GM12892 (cell line): ENCODE measurements around the gene ATP5PO. TPM values are rescaled to one million over a fixed set of nuclear protein-coding genes. Genes with fewer than 3 reads are reported as not detected.

Source experiments
- DNase-seq: peaks from one replicate; pipeline ENCODE4 v3.0.0; 2011; ENCODE audit not compliant: insufficient read length
- FAIRE-seq: peaks from 2 replicates; lab custom pipeline; 2011; peaks lifted over from hg19 to GRCh38; lab: Jason Lieb, UNC
- POLR2A ChIP-seq: IDR thresholded peaks from 2 replicates; pipeline ENCODE4 v1.6.1; 2011; ENCODE audit warnings: low read depth, low read length, control low read depth
- POLR2AphosphoS5 ChIP-seq: IDR thresholded peaks from 2 replicates; pipeline ENCODE4 v1.6.1; 2011; ENCODE audit warnings: low read depth, low read length, control low read depth
- TAF1 ChIP-seq: IDR thresholded peaks from 2 replicates; pipeline ENCODE4 v1.6.1; 2011; ENCODE audit warnings: low read depth, mild to moderate bottlenecking, control low read depth, low read length, borderline replicate concordance
- polyA plus RNA-seq: library from polyadenylated mRNA; unstranded; fragments of >200 nt; gene quantifications from one replicate; pipeline ENCODE4 v1.2.1, GENCODE V29; 2012; ENCODE audit warnings: missing spikeins, inconsistent platforms; ENCODE audit not compliant: missing spikeins

ATP5PO gene
- 388 TPM for polyA plus RNA-seq

GRCh38 chr21:33915368-33916199, at the start of gene ATP5PO:
Gene ATP5PO (minus strand): TSS chr21:33915804. CDS start chr21:33915763, 41 bp downstream.
- peak; percentile 93 for TF ChIP-seq POLR2AphosphoS5
- peak; percentile 97 for TF ChIP-seq POLR2A
- TF ChIP-seq TAF1 = peak; percentile 91
- DNase-seq (peak; percentile 81), FAIRE-seq (peak; percentile 97)

GRCh38 chr21:33964706-33965325, 49.2 kb upstream of the ATP5PO start:
- no peak for DNase-seq
- no peak for TF ChIP-seq POLR2AphosphoS5
- TF ChIP-seq TAF1 = no peak
- TF ChIP-seq POLR2A = no peak
- FAIRE-seq = no peak

DNA sequence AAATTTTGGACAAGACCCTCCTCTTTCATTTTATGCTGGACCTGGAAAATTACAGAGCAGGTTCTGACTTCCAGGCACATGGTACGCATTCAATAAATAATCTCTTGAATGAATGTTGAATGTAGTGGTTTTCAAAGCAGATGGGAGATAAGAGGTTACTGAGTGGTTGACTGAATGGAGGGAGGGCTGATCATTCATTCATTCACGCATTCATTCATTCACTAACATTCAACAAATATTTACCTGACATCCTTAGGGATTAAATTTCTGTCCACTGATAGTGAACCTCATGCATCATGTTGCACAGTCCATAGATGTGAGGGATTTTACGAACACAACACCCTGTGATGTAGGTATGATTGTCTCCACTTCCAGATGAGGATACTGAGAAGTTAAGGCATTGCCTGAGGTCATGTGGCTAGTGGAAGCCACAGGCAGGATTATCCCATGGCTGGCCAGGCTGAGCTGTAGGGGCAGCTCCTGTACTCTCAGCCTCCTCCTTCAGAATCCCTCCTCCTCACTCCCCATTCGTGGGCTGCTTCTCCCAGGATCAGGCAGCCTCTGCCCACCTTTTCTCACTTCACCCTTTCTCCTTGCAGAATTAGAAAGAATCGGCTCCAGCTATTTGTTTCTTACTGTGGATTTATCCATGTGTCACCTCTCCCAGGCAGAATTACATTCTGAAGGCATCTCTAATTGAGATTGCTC, 48.4 kb upstream of the ATP5PO start:
- DNase-seq (no peak), FAIRE-seq (no peak)
- no peak for TF ChIP-seq POLR2AphosphoS5
- TF ChIP-seq POLR2A = no peak
- TF ChIP-seq TAF1 = no peak

DNA sequence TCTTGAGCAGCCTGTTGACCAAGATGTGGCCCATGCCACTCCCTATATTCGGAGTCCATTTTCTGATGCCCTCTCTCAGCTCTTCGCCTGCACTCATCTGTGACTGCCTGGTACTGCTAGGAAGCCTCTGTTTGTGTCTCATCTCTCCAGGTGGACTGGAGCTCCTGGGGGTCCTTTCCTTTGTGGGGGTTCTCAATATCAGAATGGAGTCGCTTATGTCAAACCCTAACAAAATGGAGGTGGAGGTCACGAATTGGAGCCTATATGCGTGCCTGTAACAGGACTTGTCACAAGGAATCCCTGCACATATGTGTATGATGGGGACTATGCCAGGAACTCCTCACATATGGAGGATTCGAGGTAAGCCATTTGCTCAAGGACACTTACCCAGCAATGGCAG, 46.7 kb upstream of the ATP5PO start:
- DNase-seq (no peak), FAIRE-seq (no peak)
- TF ChIP-seq POLR2AphosphoS5 = no peak
- no peak for TF ChIP-seq TAF1
- TF ChIP-seq POLR2A = no peak

- FAIRE-seq (no peak), DNase-seq (no peak)
- TF ChIP-seq POLR2A (no peak), POLR2AphosphoS5 (no peak), TAF1 (no peak)
These were observed 45.5 kb upstream of the ATP5PO start for GRCh38 chr21:33961061-33961460.

- no peak for TF ChIP-seq POLR2AphosphoS5
- no peak for TF ChIP-seq POLR2A
- TF ChIP-seq TAF1 = no peak
- FAIRE-seq (no peak), DNase-seq (no peak)
These were observed 44.1 kb upstream of the ATP5PO start for GRCh38 chr21:33959680-33960079.

DNA sequence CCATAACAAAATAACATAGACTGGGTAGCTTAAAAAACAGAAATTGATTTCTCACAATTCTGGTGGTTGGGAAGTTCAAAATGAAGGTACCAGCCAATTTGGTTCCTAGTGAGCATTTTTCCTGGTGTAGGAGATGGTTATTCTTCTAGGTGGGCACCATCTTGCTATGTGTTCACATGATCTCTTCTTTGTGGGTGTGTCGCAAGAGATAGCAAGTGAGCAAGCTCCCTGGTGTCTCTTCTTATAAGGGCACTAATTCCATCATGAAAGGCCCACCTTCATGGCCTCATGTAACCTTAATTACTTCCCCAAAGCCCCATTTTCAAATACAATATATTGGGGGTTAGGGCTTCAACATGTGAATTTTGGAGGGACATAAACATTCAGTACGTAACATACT, 38.8 kb upstream of the ATP5PO start:
- no peak for FAIRE-seq
- TF ChIP-seq POLR2A = no peak
- no peak for DNase-seq

GRCh38 chr21:33951276-33952178, 35.9 kb upstream of the ATP5PO start:
- FAIRE-seq (peak; percentile 44), DNase-seq (no peak)
- TF ChIP-seq TAF1 = no peak
- TF ChIP-seq POLR2A = no peak
- no peak for TF ChIP-seq POLR2AphosphoS5

DNA sequence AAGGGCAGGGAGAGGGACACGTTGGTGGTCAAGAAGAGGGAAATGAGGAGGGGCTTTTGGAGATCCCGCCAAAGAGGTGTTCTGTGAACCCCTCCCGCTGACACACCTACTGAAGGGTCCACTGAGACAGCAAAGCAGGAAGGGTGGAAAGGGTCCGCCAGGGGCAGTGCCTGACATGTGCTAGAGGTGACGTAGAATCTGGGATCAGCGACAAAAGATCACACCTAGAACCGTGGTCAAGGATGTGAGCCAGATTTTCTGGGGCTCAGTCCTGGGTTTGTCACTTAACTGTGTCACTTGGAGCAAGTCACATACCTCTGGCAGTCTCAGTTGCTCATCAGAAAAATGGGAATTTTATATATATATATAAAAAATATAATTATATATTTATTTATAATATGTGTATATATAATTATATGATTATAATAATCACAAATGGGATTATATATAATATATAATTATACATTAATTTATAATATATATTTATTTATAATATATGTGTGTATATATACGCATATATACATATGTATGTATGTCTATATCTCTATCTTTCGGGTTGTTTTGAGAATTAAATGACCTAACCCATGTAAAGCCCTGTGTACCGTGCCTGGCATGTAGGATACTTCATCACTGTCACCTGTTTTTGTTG, 35.0 kb upstream of the ATP5PO start:
- TF ChIP-seq POLR2AphosphoS5 (no peak), POLR2A (no peak), TAF1 (no peak)
- no peak for DNase-seq
- no peak for FAIRE-seq
